ENCODE measurements around the gene LRRC25.
A peak's percentile ranks its signal among the peaks of the same experiment; 100 is the strongest.

LRRC25 gene

DNA sequence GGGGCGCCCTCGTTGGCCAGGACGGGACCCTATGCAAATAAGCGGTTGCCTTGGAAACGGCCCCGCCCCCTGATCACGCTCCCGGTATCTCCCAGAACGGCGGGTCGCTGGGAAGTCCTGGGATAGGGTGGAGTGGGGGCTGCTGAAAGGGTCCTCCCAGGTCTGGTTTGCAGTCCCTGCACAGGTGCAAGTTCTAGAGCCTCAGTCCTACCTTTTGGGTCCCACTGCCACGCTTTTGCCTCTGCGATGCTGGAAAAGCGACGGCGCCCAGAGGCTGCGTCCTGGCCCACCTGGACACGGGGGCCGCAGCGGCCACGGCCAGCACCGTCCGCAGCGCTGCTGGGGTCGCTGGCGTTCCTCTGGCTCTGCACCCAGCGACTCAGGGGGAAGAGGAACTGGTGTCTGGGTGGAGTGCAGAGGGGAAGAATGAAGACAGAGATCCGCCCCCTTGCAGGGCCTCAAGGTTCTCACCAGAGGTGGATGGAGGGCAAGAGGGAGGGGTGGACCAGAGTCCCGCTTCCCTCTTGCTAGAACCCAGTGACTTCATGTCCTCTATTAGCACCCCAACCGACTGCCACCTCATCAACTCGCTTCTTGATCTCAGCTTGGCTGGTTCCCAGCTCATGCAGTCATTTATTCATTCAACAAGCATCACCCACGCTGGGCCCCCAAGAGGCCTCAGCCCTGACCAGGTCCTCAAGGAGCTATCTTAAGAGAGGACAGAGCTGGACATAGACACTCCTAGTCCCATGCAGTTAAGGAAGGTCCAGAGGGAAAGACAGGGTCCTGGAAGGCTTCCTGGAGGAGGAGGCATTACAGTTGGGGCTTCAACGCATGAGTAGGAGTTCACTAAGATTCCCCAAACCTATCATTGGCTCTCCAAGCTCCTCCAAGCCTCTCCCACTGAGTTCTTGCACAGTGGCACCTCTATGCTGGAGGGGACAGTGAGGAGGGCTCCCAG is at the start of gene LRRC25:
TSS of gene LRRC25 (minus strand) at position 381 of the 961 bp plus-strand sequence. CDS start 659 bp downstream, outside the sequence.
- DNase-seq (ENCODE audit: low spot score) = peak; percentile 38

DNA sequence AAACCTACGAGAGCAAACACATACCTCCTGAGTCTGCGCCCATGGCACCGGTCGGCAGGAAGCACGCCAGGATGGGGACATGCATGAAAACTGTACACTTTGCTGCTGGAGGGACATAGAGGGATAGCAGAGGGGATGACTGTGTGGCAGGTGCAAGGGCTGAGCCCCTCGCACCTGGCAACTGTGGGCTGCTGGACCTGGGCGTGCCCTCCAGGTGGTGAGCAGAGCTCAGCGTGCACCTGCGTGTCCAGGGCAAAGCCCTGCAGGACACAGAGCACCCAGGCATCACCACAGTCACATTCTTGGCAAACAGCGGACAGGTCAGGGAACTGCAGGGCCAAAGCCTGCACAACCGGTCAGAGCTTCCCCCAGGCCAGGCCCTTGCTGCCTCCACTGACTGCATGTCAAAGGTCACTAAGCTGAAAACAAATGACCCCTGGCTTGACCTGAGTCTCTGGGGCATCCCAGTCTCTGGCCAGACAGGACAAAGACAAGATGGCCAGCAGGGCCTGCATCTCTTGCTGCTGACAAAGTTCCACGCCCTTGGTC is 49.5 kb upstream of the LRRC25 start:
- no peak for DNase-seq (ENCODE audit: low spot score)

DNA sequence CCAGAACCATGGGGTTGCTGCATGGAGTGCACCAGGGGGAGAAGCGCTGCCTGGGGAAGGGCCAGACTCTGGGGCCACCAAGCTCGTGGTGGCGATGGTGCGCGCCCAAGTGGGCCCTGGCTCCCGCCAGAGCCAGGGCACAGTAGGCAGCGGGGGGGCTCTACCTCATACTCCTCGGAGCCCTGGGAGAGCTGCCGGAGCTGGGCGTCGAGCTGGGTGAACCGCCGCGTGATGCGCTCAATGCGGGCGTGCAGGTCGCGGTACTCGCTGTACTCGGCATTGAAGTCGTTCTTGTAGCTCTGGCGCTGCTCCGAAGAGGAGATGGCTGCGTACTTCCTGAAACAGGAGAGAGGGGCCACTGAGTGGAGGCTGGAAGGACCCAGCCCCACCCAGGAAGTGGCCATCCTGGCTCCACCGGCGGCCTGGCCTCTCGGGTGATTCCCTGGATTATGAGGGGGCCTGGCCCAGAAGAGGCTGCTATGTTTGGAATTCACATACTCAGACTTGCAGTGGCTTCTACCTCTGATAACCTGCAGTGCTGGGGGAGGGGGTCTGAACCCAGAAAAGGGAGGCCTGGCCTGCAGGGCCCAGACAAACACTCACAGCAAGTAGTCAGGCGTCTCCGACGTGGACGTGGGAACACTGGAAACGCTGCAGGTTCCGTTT is 48.9 kb upstream of the LRRC25 start:
- DNase-seq (ENCODE audit: low spot score) = no peak

DNA sequence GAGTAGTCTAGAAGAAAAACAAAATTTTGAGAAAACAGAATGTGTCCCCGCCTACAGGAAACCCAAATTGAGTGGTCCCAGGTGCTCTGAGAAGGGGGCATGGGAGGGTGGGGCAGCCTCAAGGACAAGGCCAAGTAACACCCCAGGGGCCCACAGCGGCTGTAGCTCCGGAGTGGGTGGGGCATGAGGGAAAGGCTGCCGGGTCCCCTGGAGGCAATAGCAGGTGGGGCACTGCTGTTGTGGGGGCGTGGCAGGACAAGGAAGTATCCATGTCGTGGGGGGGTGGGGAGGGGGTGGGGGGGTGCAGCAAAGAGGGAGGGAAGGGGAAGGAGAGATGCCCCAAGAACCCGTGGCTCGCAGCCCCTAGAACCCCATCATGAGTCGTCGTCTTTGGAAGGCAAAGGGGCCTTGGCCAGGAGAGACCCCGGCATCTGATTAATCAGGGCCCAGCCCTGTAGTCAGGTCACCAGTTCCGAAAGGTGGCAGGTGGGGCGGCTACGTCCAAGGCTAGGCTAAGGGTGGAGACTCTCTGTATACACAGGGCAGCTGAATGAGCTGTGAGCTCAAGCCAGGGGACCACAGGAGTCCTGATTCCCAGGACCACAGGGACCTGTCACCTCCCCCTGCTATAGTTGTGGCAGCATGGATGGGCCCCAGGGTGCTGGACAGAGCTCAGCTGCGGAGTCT is 48.0 kb upstream of the LRRC25 start:
- DNase-seq (ENCODE audit: low spot score) = no peak

DNA sequence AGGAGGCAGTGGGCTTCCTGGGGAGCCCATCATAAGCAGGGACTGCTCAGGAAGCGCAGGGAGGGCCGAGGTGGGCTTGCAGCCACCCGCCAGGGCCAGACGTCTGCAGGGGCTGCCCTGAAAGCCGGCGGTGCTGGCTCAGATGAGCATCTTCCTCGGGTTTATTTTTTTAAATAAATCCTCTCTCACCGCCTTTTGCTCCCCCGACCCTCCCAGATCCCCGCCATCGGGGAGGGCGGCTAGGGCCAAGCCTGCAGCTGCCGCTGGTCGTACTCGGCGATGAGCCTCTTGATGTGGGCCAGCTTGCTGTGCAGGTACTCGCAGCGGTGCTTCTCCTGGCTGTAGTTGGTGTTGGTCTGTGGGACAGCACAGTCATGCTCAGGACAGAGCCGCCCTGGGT is 47.1 kb upstream of the LRRC25 start:
- no peak for DNase-seq (ENCODE audit: low spot score)

DNA sequence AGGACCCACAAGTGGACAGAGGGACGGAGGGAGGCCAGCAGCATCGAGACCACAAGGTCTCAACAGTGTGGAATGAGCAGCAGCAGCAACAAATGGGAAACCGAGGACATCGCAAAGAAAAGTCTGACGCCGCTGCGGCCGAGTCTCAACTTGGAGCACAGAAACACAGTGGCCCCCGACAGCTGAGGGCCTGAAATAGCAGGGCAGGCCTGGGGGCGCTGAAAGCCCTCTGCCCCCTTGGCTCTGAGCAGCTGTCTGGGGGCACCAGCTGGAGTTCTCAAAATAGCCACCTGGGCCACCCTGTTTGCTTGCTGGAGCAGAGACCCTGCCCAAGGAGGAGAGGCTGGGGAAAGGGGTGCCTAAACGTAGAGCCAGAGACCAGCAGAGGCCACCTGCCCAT is 46.4 kb upstream of the LRRC25 start:
- DNase-seq (ENCODE audit: low spot score) = no peak

DNA sequence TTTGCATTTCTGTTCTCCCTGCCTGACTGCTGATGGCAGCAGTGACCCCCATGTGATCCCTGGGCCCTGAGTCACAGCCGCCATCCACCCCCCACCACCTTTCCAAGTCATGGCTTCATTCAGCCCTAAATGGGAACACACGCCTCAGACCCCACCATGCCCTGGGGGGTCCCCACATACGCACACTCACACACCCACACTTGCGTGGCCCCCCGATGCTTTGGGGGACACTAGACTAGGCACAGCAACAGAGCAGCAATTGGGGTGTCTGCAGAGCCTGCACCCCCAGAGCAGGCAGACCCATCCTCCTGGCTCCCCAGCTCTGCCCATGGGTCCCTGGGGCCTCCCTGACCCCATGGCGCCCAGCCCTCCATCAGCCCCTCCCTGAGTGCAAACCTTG is 46.0 kb upstream of the LRRC25 start:
- DNase-seq (ENCODE audit: low spot score) = no peak

DNA sequence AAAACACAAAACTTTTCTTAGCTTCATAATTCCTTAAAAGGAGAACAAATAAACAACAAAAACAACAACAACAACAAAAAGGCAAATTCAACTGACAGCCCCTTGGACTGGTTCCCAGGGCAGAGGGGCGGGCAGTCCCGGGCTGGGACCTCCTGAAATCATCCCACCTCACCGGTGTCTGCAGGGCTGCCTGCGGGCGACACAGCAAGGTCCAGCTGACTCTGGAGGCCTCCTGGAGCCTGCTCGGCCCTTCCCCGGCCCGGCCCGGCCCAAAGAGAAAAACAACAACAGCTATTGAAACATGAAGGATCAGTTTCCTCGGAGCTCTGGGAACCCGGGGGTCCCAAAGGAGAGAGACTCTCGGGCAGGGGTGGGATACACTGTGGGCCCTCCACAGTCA is 45.5 kb upstream of the LRRC25 start:
- no peak for DNase-seq (ENCODE audit: low spot score)

DNA sequence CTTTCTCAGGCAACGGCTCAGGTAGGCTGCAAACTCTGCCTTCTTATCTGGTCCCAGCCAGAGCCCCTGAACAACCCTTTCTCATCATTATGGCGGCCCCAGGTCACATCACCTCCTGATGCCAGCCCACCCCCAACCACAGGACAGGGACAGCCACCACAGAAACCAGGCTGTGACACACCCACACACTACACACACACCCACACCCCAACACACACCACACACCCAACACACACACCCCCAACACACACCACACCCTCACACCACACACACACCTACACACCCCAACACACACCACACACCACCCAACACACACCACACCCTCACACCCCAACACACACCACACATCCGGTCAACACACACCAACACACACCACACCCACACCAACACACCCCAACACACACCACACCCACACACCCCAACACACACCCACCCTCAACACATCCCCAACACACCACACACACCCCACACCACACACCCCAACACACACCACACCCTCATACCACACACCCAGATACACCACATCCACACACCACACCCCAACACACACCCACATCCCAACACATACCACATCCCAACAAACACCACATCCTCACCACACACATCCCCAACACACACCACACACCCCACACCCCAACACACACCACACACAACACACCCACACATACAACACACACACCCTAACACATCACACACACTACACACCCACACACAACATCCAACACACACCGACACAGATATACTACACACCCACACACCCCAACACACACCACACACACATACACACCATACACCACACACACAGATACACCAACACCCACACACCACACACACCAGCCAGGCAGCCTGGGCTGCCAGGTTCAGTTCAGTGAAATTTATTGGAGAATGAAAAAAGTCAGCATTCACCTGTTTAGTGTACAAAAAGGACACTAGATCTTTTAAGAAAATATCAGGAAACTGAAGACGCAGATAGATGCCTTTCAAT is 44.7 kb upstream of the LRRC25 start:
- peak; percentile 29 for DNase-seq (ENCODE audit: low spot score)

DNA sequence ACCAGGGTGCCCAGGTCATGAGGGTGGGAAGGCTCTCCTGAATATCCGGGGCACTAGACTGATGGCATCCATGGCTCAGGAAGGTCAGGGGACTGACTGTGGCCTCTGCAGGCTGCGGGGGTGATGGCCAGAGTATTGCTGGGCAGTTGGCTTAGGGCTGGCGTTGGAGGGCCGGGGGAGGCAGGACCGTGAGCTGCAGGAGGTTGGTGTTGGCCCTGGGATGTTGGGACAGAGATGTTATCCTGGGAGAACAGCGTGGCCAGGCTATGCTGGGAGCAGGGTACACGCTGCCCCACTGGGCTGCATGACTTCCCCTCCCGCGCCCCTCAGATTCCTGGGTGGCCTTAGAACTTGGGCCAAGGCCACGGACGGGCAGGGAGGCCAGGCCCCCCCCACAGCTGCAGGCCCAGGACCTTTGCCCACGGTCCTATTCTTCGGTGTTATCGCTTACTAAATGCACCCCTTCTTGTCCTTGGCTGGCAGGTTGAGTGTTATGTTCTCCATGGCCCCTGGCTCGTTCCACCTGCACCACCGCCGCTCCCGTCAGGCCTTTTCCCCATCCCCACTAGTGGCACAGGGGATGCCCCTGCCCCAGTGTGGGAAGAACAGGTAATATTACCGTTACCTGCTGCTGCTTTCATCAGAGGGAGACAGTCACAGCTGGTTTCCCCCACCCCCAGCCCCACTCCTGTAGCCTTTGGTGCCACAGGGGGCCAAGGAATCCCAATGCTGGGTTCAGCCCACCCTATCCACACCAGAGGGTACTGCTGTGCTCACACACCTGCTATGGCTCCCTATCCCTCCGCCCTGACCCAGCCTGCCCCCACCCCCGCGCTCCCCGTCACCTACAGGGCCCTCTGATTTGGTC is 43.7 kb upstream of the LRRC25 start:
- no peak for DNase-seq (ENCODE audit: low spot score)

DNA sequence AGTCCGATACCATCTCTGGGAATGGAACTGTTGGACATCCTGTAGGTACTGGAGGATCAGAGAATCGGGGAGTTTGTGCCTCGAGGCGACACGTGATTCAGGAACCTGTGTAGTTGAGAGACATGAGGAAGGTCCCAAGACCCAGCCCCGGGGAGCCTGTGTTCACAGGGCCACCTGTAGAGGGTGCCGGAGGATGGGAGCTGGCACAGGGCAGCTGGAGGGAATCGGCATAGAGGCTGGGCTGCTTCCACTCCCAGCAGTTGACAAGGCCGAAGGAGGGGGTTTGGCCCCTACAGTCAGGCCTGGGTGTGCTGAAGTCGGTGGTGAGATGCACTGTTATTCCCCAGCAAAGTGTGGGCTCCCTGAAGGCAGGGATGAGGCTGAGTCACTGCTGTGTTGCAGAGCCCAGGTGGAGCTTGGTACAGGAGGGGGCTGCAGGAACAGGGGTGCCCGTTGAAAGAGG is 43.0 kb upstream of the LRRC25 start:
- no peak for DNase-seq (ENCODE audit: low spot score)

DNA sequence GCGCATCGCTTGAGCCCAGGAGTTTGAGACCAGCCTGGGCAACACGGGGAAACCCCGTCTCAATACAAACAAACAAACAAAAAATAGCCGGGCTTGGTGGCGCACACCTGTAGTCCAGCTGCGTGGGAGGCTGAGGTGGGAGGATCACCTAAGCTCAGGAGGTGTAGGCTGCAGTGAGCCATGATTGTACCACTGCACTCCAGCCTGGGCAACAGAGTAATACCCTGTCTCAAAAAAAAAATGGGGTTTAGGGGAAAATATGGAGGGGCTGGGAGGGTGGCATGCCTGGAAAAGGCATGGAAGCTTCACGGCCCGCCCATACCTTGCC is 42.5 kb upstream of the LRRC25 start:
- DNase-seq (ENCODE audit: low spot score) = no peak

DNA sequence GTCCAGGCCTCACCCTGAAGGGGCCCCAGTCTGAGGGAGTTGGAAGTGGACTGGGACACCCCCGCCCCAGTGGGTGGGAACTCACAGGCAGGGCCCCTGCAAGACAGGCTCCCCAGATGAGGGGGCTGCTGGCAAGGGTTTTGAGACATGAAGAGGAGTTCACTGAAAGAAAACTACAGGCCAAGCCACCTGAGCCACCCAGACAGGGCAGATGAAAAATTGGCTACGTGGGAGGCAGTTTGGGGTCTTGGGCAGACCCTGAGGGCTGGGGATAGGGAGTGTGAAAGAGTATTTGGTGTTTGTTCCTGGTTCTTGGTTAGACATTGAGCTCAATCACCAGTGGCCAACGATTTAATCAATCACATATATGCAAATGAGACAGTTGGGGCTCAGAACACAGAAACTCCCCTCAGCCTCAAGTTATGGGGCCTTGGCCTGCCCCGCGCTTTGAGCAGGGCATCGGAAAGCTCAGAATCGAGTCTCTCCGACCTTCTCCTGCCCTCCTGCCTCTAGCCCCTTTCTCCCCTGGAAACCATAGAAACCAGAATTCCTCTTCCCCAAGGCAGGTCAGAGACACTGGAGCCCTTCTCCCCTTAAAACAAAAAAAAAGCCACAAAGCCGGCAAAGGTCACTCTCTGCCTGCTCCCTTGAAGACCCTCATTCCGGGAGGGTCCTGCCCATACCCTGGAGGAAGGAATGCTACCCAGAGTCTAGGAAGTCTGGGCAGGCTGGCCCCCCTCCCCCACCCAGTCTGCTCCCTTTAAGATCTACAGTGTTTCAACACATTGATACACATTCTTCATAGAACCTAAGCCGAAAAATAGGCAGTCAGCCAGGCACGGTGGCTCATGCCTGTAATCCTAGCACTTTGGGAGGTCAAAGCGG is 41.8 kb upstream of the LRRC25 start:
- DNase-seq (ENCODE audit: low spot score) = no peak

DNA sequence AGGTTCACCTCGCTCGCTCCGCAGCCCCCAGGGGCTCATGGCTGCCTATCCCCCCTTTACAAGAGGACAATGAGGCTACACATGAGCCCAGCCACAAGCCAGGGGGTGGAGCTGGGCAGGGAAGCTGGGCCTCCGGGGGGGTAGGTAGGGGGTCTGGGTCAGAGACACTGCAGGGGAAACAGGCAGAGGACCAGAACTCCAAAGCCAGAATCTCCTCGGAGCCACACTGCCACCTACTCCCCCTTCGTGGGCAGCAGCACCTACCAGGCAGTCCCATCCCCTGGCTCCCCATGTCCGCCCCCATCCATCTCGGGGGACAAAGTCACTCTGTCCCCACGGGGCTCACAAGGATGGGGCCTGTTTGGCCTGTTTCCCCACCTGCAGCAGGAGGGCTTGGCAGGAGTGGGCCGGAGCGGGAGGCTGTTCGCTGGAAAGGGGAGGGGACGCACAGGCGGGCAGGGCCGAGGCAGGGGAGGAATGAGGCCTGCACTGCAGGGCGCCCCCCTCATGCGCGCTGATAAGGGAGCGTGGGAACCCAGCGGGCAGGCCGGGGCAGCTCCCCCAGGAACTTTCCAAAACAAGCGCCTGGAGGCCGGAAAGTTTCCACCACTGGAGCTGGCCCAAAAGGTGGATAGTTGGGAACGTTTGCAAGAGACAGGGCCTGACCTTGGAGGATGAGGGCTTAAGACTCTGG is 41.1 kb upstream of the LRRC25 start:
- no peak for DNase-seq (ENCODE audit: low spot score)

DNA sequence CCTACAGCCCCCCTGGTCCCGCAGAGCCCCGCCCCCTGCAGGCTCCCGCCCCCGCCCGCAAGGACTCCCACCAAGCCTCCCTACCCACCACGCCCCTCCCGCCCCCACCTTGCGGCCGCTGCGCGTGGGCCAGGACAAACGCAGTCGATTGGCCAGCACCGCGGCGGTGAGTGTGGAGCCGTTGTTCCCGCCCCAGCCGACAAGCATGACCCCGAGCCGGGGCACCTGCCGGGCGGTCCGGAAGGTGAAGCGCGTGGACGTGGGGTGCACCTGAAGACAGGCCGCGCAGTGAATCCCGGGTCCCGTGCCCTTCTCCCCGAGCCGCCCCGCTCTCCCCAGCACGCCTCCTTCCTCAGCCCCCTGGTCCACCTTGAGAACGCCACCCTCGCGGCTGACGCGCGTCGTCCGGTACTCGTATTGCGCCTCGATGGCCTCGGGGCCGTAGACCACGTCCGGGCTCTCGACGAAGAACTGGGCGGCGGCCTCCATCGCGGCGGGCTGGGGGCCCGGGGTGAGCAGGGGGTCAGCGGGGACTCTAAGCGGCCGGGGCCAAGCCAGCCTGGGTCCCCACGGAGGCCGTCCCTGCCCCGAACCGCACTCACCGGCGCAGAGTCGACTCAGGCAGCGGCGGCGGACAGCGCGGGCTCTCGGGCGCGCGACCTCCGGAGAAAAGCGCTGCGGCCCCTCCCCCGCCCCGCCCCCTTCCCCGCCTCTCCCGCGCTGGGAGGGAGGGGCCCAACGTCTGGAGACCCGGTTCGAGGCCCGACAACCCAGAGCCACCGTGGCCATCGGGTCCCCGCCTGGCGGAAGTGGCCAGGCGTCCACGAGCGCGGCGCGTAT is 40.3 kb upstream of the LRRC25 start, which contains the start of gene ISYNA1:
TSS of gene ISYNA1 (minus strand) at position 643 of the 840 bp plus-strand sequence. CDS start at position 489, 154 bp downstream.
- DNase-seq (ENCODE audit: low spot score) = no peak

DNA sequence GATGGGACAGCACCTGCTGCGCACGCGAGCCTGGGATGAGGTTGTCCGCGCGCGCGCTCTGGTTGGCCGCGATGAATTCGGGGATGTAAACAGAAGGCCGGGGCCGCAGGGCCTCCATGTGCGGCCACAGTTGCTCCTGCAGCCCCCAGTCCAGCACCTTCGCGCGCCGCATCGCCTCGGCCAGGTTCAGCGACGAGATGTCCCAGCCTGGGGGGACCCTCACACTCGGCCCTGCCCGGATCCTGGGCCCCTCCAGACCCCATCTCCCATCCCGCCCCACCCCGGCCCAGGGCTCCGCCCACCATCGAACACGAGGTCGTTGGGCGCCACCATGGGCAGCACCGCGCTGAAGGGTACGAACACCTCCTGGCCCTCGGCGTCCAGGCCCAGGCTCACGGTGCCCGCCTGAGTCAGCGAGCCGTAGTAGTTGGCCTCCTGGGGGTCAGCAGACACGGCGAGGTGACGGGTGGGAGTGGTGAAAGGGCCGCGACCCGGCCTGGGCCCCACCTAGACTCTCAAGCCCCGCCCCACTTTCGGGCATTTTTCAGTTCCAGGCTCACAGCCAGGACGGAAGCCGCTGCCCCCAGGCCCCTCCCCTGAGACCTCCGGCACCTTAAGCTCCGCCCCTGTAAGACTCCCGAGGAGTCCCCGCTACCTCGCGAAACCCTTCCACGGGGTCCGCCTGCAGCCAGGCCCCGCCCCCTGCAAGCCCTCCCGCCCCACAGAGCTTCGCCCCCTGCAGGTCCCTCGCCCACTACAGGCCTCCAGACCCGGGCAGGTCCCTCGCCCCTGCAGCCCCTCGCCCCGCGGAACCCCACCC is 39.5 kb upstream of the LRRC25 start:
- peak; percentile 54 for DNase-seq (ENCODE audit: low spot score)
